ENCODE results near the gene MAPRE2.
A peak's percentile ranks its signal among the peaks of the same experiment; 100 is the strongest.
"Not testable (repeated sequence)": the region's sequence is repeated elsewhere in the genome, so short reads cannot be mapped to it uniquely, and the experiment has no call there.

The MAPRE2 gene

GRCh38 chr18:35122586-35123224 lies 81.5 kb downstream of the MAPRE2 start:
- no peak for DNase-seq (ENCODE audit: low spot score)

- DNase-seq (ENCODE audit: low spot score): no peak
These were observed 82.6 kb downstream of the MAPRE2 start for GRCh38 chr18:35123811-35124210.

DNA sequence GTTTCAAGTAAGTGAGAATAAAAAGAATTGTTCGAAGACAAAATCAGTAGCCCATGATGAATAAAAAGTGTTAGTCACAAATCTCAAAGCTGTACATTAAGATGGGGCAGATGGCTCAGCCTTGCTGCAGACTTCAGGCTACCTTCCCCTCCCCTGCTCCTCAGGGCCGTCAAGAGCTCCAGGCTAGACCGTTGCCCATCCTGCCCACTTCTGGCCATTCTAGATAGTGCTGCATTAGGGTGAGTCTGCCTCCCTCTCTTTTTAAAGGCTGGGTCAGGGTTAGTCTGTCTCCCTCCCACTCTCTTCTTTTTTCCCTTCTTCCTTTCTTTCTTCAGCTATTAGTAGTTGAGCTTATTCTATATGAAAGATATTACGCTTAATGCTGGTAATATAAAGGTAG lies 86.0 kb downstream of the MAPRE2 start:
- no peak for DNase-seq (ENCODE audit: low spot score)

DNA sequence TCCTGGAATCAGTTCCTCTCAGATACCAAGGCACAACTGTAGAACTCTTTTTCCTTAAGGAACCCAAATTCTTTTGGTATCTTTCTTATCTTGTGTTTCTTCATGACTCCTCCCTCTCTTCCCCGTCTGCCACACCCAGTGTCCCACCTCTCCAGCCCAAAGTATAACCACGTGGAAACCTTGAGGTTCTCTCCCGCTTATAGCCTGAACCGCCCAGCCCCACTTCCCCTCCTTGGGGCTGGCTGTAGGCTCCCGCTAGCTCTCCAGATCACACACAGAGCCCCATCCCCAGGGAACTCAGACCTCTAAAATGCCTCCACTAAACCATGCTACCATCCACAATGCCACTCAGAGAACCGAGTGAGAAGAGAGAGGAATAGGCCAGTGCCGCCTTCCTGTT lies 87.5 kb downstream of the MAPRE2 start:
- no peak for DNase-seq (ENCODE audit: low spot score)

- no peak for DNase-seq (ENCODE audit: low spot score)
These were observed 89.0 kb downstream of the MAPRE2 start for GRCh38 chr18:35130236-35130635.

DNA sequence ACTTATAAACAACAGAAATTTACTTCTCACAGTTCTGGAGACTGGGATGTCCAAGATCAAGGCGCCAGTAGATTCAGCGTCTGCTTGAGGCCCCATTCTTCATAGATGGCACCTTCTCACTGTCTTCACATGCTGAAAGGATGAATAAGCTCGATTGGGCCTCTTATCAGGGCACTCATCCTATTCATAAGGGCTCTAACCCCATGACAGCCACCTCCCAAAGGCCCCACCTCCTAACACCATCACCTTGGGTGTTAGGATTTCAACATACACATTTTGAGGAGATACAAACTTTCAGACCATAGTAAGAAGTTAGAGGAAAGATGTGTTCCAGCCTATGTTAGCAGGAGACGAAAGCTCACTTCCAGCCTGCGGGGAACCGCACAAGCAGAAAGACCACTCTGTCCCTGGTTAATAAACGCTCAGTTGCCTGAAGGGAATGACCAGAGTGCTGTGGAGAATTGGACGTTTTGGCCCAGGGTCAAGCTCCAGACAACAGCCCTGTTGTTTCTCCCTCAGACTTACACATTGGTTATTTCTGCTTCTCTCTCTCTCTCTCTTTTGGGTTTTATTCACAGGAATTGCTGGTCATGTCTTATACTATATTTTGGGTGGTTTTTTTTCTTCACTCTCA lies 90.3 kb downstream of the MAPRE2 start:
- DNase-seq (ENCODE audit: low spot score): no peak

- DNase-seq (ENCODE audit: low spot score): no peak
These were observed 91.0 kb downstream of the MAPRE2 start for GRCh38 chr18:35132021-35132902.

- DNase-seq (ENCODE audit: low spot score): no peak
These were observed 93.0 kb downstream of the MAPRE2 start for GRCh38 chr18:35134190-35134730.

- no peak for DNase-seq (ENCODE audit: low spot score)
These were observed 93.7 kb downstream of the MAPRE2 start for GRCh38 chr18:35134791-35135531.

GRCh38 chr18:35136248-35136647 lies 95.0 kb downstream of the MAPRE2 start:
- no peak for DNase-seq (ENCODE audit: low spot score)

DNA sequence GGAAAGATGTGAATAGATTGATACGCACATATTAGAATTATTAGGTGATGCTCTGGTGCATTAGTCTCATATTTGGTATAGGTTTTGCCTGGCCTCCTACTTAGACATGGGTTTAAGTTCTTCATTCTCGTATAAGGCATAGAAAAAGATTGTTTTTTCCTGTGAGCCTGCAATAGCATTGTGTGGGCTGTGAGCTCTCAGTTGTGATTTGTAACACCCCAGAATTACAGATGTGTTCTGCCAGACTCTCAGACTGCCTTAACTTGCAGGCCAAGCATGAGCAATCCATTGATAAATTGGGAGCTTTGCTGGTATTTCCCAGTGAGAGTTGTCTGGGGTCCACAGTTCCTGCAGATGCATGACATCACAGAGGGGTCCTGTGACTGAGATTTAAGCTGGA lies 95.7 kb downstream of the MAPRE2 start:
- DNase-seq (ENCODE audit: low spot score): no peak

- no peak for DNase-seq (ENCODE audit: low spot score)
These were observed 96.4 kb downstream of the MAPRE2 start for GRCh38 chr18:35137632-35138031.

- no peak for DNase-seq (ENCODE audit: low spot score)
These were observed 97.6 kb downstream of the MAPRE2 start for GRCh38 chr18:35138773-35139172.

DNA sequence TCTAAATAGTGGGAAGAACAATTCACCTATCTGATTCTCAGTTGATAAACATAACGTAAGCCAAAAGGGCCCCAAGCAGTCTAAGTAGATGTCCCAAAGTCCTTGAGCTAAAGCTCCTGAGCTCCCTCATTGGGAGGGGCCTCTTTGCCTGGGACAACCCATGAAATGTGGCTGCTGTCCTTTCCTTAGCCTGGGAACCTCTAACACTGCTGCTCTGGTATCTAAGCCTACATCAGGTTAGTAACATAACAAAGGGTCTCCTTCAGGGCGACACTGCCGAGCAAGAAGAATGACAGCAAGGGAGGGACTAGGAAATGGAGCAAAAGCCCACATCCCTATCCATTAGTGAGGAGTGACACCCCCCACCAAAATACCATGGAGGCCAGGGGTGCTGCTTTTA lies 98.3 kb downstream of the MAPRE2 start:
- DNase-seq (ENCODE audit: low spot score): no peak

DNA sequence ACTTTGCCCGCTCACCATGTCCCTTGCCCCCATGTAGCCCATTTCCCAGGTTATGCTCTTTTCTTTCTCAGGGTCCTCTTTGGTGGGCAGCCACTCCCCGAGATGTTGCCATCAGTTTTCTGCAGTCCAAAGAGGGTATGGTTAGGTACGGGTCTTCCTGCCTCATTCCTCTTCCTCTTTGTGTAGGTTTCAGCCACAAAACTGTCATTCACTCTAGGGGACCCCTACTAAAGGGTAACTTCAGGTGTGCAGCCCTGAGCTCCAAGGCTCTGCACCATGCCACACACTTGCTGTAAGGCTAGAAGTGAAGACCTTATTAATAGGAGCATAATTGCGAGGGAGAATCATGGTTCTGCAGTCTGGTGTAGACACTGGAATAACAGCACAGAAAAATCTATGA lies 99.9 kb downstream of the MAPRE2 start:
- DNase-seq (ENCODE audit: low spot score): no peak

DNA sequence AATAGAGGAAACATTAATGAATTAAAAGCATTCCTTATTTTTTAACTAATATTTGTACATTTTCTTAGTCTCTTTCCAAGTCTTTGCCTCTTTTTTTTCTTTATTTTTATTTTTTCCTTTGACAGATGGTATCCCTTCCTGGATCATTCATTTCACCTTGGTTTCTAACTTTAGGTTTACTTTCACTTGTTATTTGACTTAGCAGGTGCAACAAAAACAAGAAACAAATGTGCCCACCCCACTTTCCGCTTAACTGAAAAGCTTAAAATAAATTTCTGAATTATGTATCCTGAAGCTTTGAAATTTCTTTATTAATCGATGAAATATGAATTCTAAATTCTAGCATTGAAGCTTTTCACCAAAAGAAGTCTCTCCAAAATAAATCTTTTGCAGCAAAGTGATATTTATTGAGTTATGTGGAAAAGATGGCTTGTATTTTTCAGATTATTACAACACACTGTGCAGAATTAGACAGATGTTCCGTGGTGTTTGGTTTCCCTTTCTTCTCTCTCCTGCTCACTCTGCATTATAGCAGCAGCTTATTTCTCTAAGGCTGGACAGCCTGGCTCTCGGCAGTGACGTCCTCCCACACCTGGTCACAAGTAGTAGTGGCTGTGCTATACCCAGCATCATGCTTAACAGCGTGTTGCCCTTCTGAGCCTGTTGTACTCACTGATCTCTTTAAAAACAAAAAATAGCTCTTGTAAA lies 100.5 kb downstream of the MAPRE2 start:
- no peak for DNase-seq (ENCODE audit: low spot score)

- no peak for DNase-seq (ENCODE audit: low spot score)
These were observed 101.0 kb downstream of the MAPRE2 start for GRCh38 chr18:35142275-35142615.

GRCh38 chr18:35143622-35144596 lies 102.7 kb downstream of the MAPRE2 start:
- DNase-seq (ENCODE audit: low spot score): peak; percentile 35

DNA sequence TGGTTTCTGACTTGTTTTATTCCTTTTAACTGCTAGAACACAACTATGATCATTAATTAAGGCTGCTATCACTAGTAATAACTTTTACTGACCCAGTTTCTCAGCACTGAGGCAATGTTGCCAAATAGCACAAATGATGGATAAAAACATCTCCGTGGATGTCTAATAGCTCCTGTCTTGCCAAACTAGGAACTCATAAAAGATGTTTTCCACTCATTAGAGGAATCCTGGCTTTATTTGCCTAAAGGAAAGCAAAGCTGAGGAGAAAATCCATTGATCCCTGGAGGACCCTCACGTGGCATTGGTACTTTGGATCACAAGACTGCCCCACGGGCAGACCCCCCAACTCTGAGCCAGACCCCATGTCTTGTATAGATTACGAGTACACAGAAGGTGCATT lies 103.5 kb downstream of the MAPRE2 start:
- no peak for DNase-seq (ENCODE audit: low spot score)

DNA sequence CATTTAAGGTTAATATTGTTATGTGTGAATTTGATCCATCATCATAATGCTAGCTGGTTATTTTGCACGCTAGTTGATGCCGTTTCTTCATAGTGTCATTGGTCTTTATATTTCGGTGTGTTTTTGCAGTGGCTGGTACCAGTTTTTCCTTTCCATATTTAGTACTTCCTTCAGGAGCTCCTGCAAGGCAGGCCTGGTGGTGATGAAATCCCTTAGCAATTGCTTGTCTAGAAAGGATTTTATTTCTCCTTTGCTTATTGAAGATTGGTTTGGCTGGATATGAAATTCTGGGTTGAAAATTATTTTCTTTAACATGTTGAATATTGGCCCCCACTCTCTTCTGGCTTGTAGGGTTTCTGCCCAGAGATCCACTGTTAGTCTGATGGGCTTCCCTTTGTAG lies 109.0 kb downstream of the MAPRE2 start:
- DNase-seq (ENCODE audit: low spot score): not testable (repeated sequence)

All from CD4-positive, alpha-beta T cell treated with Interleukin-6 at 100 ng/mL for 8 hours (primary cell).